Gastrocnemius medialis (tissue), 4 donors: ENCODE data around the gene ZBP1.

ENCODE experiments used
- POLR2A ChIP-seq, 2 donors: fragments of 450-650 bp; IDR thresholded peaks; one replicate each; pipeline ENCODE4 v1.6.1; 2017; ENCODE audit warnings: antibody characterized with exemption in 2 of 2, mild to moderate bottlenecking in 2 of 2, moderate library complexity in 2 of 2
- TF ChIP-seq, protein P1 (sequence below), 5 experiments: fragments of 450-650 bp in 3 of 5; fragments of 200-600 bp in 2 of 5; sonication (generic) in 2 of 5; IDR thresholded peaks in 4 of 5; conservative IDR thresholded peaks in 1 of 5; 1 replicate in 4 of 5; 2 replicates in 1 of 5; pipeline ENCODE4 v1.5.1; 2016 to 2019; ENCODE audit warnings: antibody characterized with exemption in 5 of 5, mild to moderate bottlenecking in 3 of 5, moderate library complexity in 3 of 5

DNA sequence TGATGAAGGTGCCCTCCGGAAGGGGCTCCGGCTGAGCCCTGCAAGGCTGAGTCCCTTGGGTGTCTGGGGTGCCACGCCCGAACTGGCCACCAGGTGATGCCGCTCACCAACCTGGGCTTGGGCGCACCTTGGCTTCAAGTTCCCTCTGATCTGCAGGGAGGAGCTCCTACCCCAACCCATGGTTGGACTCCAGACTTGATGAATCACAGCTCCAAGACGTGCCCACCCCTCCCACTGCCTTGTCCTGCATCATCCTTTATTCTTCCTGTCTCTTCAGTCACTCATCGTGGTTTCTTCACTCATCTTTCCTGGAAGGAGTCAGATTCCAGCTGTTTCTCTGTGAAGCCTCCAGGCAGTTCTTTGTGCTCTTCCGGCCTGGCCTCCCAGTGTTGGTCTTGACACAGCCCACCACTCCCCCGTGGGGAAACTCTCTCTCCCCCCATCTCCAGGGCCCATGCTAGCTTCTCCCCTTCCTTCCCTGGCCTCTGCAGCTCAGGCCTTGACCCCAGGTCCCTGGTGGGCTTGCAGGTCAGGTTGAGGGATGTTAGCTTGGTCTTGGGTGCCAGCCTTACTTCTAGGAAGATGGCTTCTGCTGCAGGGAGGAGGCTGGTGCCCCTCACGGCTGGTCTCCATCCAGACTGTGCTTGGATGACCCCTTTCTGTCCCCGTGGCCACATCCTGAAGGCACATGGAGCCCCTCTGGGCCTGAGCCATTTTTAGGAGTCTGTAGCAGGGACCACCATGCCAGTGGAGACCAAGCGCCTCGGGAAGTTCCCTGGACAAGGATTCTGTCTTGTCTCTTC is 2.6 kb upstream of the ZBP1 start:
- TF ChIP-seq POLR2A (IDR thresholded peaks at IDR 0.05): no peak
- TF ChIP-seq, protein P1, sequence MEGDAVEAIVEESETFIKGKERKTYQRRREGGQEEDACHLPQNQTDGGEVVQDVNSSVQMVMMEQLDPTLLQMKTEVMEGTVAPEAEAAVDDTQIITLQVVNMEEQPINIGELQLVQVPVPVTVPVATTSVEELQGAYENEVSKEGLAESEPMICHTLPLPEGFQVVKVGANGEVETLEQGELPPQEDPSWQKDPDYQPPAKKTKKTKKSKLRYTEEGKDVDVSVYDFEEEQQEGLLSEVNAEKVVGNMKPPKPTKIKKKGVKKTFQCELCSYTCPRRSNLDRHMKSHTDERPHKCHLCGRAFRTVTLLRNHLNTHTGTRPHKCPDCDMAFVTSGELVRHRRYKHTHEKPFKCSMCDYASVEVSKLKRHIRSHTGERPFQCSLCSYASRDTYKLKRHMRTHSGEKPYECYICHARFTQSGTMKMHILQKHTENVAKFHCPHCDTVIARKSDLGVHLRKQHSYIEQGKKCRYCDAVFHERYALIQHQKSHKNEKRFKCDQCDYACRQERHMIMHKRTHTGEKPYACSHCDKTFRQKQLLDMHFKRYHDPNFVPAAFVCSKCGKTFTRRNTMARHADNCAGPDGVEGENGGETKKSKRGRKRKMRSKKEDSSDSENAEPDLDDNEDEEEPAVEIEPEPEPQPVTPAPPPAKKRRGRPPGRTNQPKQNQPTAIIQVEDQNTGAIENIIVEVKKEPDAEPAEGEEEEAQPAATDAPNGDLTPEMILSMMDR (IDR thresholded peaks at IDR 0.05 in 4 of 5, conservative IDR thresholded peaks at IDR 0.05 in 1 of 5): peak; percentile 8 to 57 (median 45)
